ENCODE data around the gene DENND1B. TPM values are rescaled to one million over a fixed set of nuclear protein-coding genes. Genes with fewer than 3 reads are reported as not detected.
A peak's percentile ranks its signal among the peaks of the same experiment; 100 is the strongest.

Gene DENND1B
- total and polyA plus RNA-seq, 9 of the 15 experiments (the other 6 are each of a cell fraction or from before 2014, with no cell fraction given) = 2.1 to 12.1 (median 7.5) TPM

- no peak for TF ChIP-seq ZNF436 (CRISPR knock-in tag; IDR thresholded peaks at IDR 0.05)
- no peak for TF ChIP-seq U2AF2 (optimal IDR thresholded peaks at IDR 0.05; ENCODE audit: low read depth, low read length)
- TF ChIP-seq ZNF449 (CRISPR knock-in tag; IDR thresholded peaks at IDR 0.05) = no peak
- TF ChIP-seq KHSRP (IDR thresholded peaks at IDR 0.05) = no peak
- TF ChIP-seq CHD2 (IDR thresholded peaks at IDR 0.05; ENCODE audit: low read depth, low read length) = no peak
- no peak for TF ChIP-seq ZNF197 (CRISPR knock-in tag; IDR thresholded peaks at IDR 0.05; ENCODE audit: low read depth)
- TF ChIP-seq ID3 (CRISPR knock-in tag; IDR thresholded peaks at IDR 0.05) = no peak
- TF ChIP-seq ID3 (tag; IDR thresholded peaks at IDR 0.05) = peak; percentile 54
- peak; percentile 77 for TF ChIP-seq CCNT2 (IDR thresholded peaks at IDR 0.05; ENCODE audit: borderline replicate concordance, extremely low read depth, insufficient read length, low read depth, low read length)
- TF ChIP-seq DLX4 (CRISPR knock-in tag; IDR thresholded peaks at IDR 0.05) = no peak
- no peak; the same call in 1 of the 2 replicates for TF ChIP-seq SOX6 (IDR thresholded peaks at IDR 0.05)
- TF ChIP-seq C11orf30 (IDR thresholded peaks at IDR 0.05; ENCODE audit: low read depth) = no peak
- TF ChIP-seq CGGBP1 (CRISPR knock-in tag; IDR thresholded peaks at IDR 0.05) = no peak; the same call in 1 of the 2 replicates
- no peak for TF ChIP-seq TAL1 (IDR thresholded peaks at IDR 0.05)
- TF ChIP-seq CHCHD3 (CRISPR knock-in tag; IDR thresholded peaks at IDR 0.05) = no peak
- TF ChIP-seq MYBL2 (IDR thresholded peaks at IDR 0.05; ENCODE audit: low read depth) = no peak
- no peak for TF ChIP-seq MYBL2 (CRISPR knock-in tag; IDR thresholded peaks at IDR 0.05; ENCODE audit: borderline replicate concordance)
- TF ChIP-seq STAT6 (CRISPR knock-in tag; IDR thresholded peaks at IDR 0.05) = no peak
- no peak for TF ChIP-seq CCAR2 (IDR thresholded peaks at IDR 0.05; ENCODE audit: low read depth, low read length)
- TF ChIP-seq ZNF175 (CRISPR knock-in tag; IDR thresholded peaks at IDR 0.05; ENCODE audit: low read depth) = no peak
- TF ChIP-seq ZNF707 (CRISPR knock-in tag; conservative IDR thresholded peaks at IDR 0.05) = no peak
- peak in 1 of 3 experiments; percentile 65 for TF ChIP-seq YY1 (IDR thresholded peaks at IDR 0.05; ENCODE audit: borderline replicate concordance in 1 of 3, control insufficient read depth in 1 of 3, extremely low read depth in 1 of 3, insufficient read depth in 3 of 3, insufficient read length in 1 of 3, insufficient replicate concordance in 2 of 3, low read depth in 1 of 3, low read length in 2 of 3)
Observed at GRCh38 chr1:197775282-197776262, at the start of gene DENND1B (continued).
